ENCODE results near the gene KLHDC3.

DNA sequence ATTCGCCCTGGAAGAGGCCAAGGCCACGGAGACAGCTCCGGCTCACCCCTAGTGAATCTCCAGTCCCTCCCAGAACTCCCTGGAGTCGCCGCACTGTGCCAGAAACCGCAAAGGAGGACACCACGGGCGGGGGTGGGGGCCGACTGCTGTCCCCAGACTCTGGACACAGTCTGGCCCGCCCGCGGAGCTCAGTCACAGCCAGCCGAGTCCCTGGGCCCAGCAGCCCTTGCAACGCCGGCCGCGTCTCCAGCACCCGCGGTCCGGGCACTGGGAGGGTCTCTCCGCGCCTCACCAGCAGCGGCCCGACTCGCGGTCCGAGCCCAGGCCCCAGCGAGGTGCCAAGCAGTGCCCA, 35.6 kb upstream of the KLHDC3 start:
- TF ChIP-seq, protein P1, sequence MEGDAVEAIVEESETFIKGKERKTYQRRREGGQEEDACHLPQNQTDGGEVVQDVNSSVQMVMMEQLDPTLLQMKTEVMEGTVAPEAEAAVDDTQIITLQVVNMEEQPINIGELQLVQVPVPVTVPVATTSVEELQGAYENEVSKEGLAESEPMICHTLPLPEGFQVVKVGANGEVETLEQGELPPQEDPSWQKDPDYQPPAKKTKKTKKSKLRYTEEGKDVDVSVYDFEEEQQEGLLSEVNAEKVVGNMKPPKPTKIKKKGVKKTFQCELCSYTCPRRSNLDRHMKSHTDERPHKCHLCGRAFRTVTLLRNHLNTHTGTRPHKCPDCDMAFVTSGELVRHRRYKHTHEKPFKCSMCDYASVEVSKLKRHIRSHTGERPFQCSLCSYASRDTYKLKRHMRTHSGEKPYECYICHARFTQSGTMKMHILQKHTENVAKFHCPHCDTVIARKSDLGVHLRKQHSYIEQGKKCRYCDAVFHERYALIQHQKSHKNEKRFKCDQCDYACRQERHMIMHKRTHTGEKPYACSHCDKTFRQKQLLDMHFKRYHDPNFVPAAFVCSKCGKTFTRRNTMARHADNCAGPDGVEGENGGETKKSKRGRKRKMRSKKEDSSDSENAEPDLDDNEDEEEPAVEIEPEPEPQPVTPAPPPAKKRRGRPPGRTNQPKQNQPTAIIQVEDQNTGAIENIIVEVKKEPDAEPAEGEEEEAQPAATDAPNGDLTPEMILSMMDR (IDR thresholded peaks at IDR 0.05), result no peak
- TF ChIP-seq ZFX (IDR thresholded peaks at IDR 0.05; ENCODE audit: borderline replicate concordance), result no peak
